Lower lobe of right lung (tissue), 2 donors: Measurements from ENCODE around the gene MDM4. TPM values are rescaled to one million over a fixed set of nuclear protein-coding genes. Genes with fewer than 3 reads are reported as not detected.

ENCODE experiments used
- ATAC-seq, 2 donors: fragments of 200-7000 bp; cut with Tn5 transposase; one replicate each; pipeline ENCODE4 v1.9.1; 2020 to 2022; ENCODE audit warnings: mild to moderate bottlenecking in 2 of 2, moderate library complexity in 2 of 2
- DNase-seq: peaks from one replicate; pipeline ENCODE4 v3.0.0-alpha.2; 2020
- H3K27ac ChIP-seq: fragments of 200-600 bp; one replicate; pipeline ENCODE4 v1.8.0; 2022
- H3K27me3 ChIP-seq: fragments of 200-600 bp; one replicate; pipeline ENCODE4 v1.8.0; 2022; ENCODE audit warnings: low read depth
- H3K36me3 ChIP-seq: fragments of 200-600 bp; one replicate; pipeline ENCODE4 v1.8.0; 2022; ENCODE audit warnings: mild to moderate bottlenecking
- H3K4me1 ChIP-seq: fragments of 200-600 bp; one replicate; pipeline ENCODE4 v1.8.0; 2022
- H3K4me3 ChIP-seq: fragments of 200-600 bp; one replicate; pipeline ENCODE4 v1.8.0; 2022; ENCODE audit warnings: mild to moderate bottlenecking
- H3K9me3 ChIP-seq: fragments of 200-600 bp; one replicate; pipeline ENCODE4 v1.8.0; 2022
- intact Hi-C: fragments of 100-400 bp; cut with DNase I; formaldehyde crosslinking; loops from one replicate; pipeline ENCODE4 v1.11.0; 2022
- total RNA-seq: library from RNA; stranded (reverse); fragmentation: NEBNext Ultra II Directional; extraction: Animal tissue kit (Norgen Biotek cat#: 25700); gene quantifications from one replicate; pipeline ENCODE4 v1.2.1, GENCODE V29; 2021
- TF ChIP-seq, protein P1 (sequence below): fragments of 200-600 bp; IDR thresholded peaks from one replicate; pipeline ENCODE4 v1.8.0; 2022; ENCODE audit warnings: antibody characterized with exemption, mild to moderate bottlenecking
- donor health status: DM: no; HTN: yes; CAD: no; lungs with severe emphysema.

Gene MDM4
- total RNA-seq, 1 donor from 2014 or later, result 77.9 TPM

DNA sequence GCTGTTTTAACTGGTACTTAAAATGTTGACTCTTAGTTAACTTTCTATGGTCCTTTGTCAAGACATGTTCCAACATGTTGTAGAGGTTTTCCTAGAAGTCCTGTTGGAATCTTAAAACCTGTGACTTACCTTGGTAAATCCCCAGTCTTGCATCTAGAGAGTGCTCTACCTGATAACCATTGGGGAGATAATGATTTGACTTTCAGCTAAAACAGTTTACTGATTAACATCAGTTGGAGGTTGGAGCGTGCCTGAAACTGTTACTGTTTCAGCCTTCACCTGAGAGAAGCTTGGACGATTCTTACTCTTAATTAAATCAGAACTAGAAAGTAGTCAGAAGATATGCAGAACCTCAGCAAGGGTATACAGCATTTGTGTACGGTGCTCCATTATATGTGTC, 8.8 kb downstream of the MDM4 start:
- peaks cover 49% of the 10 kb centered on the region for H3K36me3 ChIP-seq

DNA sequence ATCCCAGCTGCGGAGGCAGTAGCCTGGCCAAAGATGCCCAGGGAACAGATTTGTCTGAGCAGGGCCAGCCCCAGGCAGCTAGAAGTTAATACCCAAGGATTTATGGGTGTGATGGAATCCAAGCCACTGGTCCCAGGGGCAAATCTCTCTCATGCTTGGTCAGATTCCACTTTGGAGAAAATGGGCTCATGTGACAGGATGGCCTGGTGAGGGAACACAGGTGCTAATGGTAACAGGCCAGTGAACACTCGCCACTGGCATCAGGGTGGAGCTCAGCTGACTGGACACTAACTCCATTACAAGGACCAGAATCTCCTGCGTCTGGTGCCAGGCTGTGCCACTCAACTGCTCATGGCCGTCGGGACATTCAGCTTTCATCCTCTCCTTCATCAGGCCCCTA, 12.0 kb downstream of the MDM4 start:
- peak in 1 of 2 donors; percentile 31 for ATAC-seq
- intact Hi-C loops, result no loop called here
- Histone ChIP-seq H3K27ac (no peak overlapping the region), H3K9me3 (no peaks in the 10 kb centered on the region), H3K27me3 (no peaks in the 10 kb centered on the region), H3K4me3 (no peak overlapping the region), H3K4me1 (no peaks in the 10 kb centered on the region), H3K36me3 (peaks cover 82% of the 10 kb centered on the region)
- no peak for DNase-seq
- TF ChIP-seq, protein P1, sequence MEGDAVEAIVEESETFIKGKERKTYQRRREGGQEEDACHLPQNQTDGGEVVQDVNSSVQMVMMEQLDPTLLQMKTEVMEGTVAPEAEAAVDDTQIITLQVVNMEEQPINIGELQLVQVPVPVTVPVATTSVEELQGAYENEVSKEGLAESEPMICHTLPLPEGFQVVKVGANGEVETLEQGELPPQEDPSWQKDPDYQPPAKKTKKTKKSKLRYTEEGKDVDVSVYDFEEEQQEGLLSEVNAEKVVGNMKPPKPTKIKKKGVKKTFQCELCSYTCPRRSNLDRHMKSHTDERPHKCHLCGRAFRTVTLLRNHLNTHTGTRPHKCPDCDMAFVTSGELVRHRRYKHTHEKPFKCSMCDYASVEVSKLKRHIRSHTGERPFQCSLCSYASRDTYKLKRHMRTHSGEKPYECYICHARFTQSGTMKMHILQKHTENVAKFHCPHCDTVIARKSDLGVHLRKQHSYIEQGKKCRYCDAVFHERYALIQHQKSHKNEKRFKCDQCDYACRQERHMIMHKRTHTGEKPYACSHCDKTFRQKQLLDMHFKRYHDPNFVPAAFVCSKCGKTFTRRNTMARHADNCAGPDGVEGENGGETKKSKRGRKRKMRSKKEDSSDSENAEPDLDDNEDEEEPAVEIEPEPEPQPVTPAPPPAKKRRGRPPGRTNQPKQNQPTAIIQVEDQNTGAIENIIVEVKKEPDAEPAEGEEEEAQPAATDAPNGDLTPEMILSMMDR, result no peak

More for the DNA sequence above, 8.8 kb downstream of the MDM4 start:
- ATAC-seq (no peak), DNase-seq (no peak)
- Histone ChIP-seq H3K9me3 (no peaks in the 10 kb centered on the region), H3K4me3 (no peak overlapping the region), H3K27me3 (no peaks in the 10 kb centered on the region), H3K4me1 (peaks cover 15% of the 10 kb centered on the region), H3K27ac (no peak overlapping the region)
- intact Hi-C loops, result no loop called here
- TF ChIP-seq, protein P1, result no peak

DNA sequence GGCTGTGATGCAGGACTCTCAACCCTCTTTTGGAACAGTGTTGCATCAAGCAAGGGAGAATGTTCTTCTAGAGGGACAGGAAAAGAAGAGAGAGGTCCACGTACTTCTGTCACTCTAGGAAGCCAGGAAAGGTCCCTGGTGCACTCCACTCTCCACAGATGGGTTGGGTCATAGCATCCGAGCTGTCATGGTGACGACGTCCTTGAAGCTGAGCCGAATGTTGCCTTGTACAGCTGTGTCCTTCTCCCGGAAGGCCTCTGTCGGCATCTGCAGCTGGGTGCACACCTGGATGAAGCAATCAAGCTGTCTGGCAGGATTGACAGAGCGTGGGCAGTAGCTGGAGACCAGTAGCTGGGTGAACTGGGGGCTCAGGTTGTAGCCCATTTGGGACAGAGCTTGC, 12.5 kb downstream of the MDM4 start:
- DNase-seq (no peak), ATAC-seq (peak in 1 of 2 donors; percentile 32)
- H3K27me3 ChIP-seq, result no peaks in the 10 kb centered on the region
- H3K4me1 ChIP-seq, result no peaks in the 10 kb centered on the region
- H3K4me3 ChIP-seq, result no peak overlapping the region
- H3K9me3 ChIP-seq, result no peaks in the 10 kb centered on the region
- no peak overlapping the region for H3K27ac ChIP-seq
- intact Hi-C loops, result no loop called here
- peaks cover 86% of the 10 kb centered on the region for H3K36me3 ChIP-seq
- TF ChIP-seq, protein P1, result no peak

DNA sequence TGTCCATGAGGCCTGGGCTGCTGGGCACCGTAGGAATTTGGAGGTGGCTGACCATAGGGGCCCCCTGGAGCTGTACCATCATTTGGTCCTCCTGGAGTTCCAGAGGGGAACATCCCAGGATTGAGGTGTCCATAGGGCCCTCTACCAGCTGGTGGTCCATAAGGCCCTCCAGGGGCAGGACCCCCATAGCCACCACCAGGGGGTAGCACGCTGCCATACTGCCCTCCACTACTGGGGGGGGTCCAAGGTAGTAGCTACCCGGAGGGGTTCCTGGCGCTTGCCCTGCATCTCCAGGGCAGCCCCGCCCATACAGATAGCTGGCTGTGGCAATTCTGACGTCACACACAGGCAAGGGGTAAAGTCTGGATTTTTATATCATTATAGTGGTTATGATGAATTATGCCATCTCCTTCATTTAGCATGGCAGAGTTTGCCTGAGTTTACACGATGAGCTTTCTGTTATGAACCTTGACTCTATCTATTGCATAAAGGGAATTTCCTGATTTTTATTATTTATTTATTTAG, 13.2 kb downstream of the MDM4 start:
- intact Hi-C loops, result no loop called here
- TF ChIP-seq, protein P1, result no peak
- H3K4me1 ChIP-seq, result no peaks in the 10 kb centered on the region
- H3K9me3 ChIP-seq, result no peaks in the 10 kb centered on the region
- H3K36me3 ChIP-seq, result peaks cover 94% of the 10 kb centered on the region
- H3K4me3 ChIP-seq, result no peak overlapping the region
- no peak overlapping the region for H3K27ac ChIP-seq
- ATAC-seq (peak; percentile 21 to 42), DNase-seq (no peak)
- no peaks in the 10 kb centered on the region for H3K27me3 ChIP-seq

DNA sequence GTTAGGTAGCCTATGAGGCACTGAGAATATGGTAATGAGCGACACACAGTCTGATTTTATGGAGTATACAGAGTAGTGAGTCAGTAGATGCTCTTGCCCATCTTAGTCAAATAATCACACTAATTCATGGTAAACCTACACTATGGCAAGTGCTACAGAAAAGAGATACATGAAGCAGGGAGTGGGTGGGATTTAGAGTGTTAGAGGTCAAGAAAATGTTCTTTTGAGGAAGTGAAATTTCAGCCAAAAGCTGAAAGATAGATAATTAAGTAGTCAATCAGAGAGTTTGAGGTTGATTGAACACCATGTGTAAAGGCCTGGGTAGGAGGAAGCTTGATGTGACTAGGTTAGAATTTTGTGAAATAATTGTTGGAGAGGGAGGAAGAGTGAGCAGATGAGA, 14.7 kb downstream of the MDM4 start:
- intact Hi-C loops, result no loop called here
- TF ChIP-seq, protein P1, result no peak
- no peak for ATAC-seq
- Histone ChIP-seq H3K4me1 (no peaks in the 10 kb centered on the region), H3K27ac (no peak overlapping the region), H3K4me3 (no peak overlapping the region), H3K9me3 (no peaks in the 10 kb centered on the region), H3K27me3 (no peaks in the 10 kb centered on the region), H3K36me3 (peaks cover 100% of the 10 kb centered on the region)
- no peak for DNase-seq
